Measurements from ENCODE around the gene CCDC71L. TPM values are rescaled to one million over a fixed set of nuclear protein-coding genes. Genes with fewer than 3 reads are reported as not detected.

CCDC71L gene
- total and polyA plus RNA-seq, 2 donors (not counting 1 experiment from before 2014, with no cell fraction given) = 20.3 to 39.1 TPM

GRCh38 chr7:106613279-106613678 lies 47.7 kb downstream of the CCDC71L start:
- H3K4me1 ChIP-seq (ENCODE audit: control insufficient read depth, extremely low read depth, insufficient read depth, low read length) = peaks cover 24% of the 10 kb centered on the region

GRCh38 chr7:106612432-106612831 lies 48.5 kb downstream of the CCDC71L start:
- Histone ChIP-seq H3K9ac (ENCODE audit: insufficient read depth, low read length) (no peak overlapping the region), H3K4me3 (replicated peaks in 1 of 4; ENCODE audit: control extremely low read depth in 1 of 4, insufficient read depth in 1 of 4, low read depth in 3 of 4, low read length in 4 of 4) (no peak overlapping the region), H3K79me2 (ENCODE audit: control insufficient read depth, insufficient read depth, low read length) (no peaks in the 10 kb centered on the region), H3K9me3 (ENCODE audit: control insufficient read depth, insufficient read depth, low read depth, low read length) (no peaks in the 10 kb centered on the region), H3K27ac (ENCODE audit: insufficient read depth, low read length) (no peak overlapping the region), H3K4me2 (ENCODE audit: extremely low read depth, insufficient read depth, low read length) (no peak overlapping the region), H4K20me1 (ENCODE audit: control insufficient read depth, extremely low read depth, insufficient read depth, low read length) (no peaks in the 10 kb centered on the region), H3K27me3 (ENCODE audit: control insufficient read depth, insufficient read depth, low read length) (no peaks in the 10 kb centered on the region), H3K4me1 (ENCODE audit: control insufficient read depth, extremely low read depth, insufficient read depth, low read length) (peaks cover 17% of the 10 kb centered on the region), H3K36me3 (ENCODE audit: control insufficient read depth, insufficient read depth, low read length) (no peaks in the 10 kb centered on the region), H2AFZ (ENCODE audit: low read length) (no peak overlapping the region)
- DNase-seq (ENCODE audit: low read depth in 2 of 2) = no peak
- TF ChIP-seq EZH2 (IDR thresholded peaks at IDR 0.05; ENCODE audit: low read length, missing control alignments) = no peak
- TF ChIP-seq, protein P1, sequence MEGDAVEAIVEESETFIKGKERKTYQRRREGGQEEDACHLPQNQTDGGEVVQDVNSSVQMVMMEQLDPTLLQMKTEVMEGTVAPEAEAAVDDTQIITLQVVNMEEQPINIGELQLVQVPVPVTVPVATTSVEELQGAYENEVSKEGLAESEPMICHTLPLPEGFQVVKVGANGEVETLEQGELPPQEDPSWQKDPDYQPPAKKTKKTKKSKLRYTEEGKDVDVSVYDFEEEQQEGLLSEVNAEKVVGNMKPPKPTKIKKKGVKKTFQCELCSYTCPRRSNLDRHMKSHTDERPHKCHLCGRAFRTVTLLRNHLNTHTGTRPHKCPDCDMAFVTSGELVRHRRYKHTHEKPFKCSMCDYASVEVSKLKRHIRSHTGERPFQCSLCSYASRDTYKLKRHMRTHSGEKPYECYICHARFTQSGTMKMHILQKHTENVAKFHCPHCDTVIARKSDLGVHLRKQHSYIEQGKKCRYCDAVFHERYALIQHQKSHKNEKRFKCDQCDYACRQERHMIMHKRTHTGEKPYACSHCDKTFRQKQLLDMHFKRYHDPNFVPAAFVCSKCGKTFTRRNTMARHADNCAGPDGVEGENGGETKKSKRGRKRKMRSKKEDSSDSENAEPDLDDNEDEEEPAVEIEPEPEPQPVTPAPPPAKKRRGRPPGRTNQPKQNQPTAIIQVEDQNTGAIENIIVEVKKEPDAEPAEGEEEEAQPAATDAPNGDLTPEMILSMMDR (conservative IDR thresholded peaks at IDR 0.05 in 1 of 2, IDR thresholded peaks at IDR 0.05 in 1 of 2; ENCODE audit: low read depth in 1 of 2, low read length in 2 of 2) = no peak

More at GRCh38 chr7:106613279-106613678, 47.7 kb downstream of the CCDC71L start:
- TF ChIP-seq EZH2 (IDR thresholded peaks at IDR 0.05; ENCODE audit: low read length, missing control alignments) = no peak
- TF ChIP-seq, protein P1 (conservative IDR thresholded peaks at IDR 0.05 in 1 of 2, IDR thresholded peaks at IDR 0.05 in 1 of 2; ENCODE audit: low read depth in 1 of 2, low read length in 2 of 2) = no peak
- H3K9me3 ChIP-seq (ENCODE audit: control insufficient read depth, insufficient read depth, low read depth, low read length) = no peaks in the 10 kb centered on the region
- no peak overlapping the region for H3K4me3 ChIP-seq (replicated peaks in 1 of 4; ENCODE audit: control extremely low read depth in 1 of 4, insufficient read depth in 1 of 4, low read depth in 3 of 4, low read length in 4 of 4)
- no peaks in the 10 kb centered on the region for H4K20me1 ChIP-seq (ENCODE audit: control insufficient read depth, extremely low read depth, insufficient read depth, low read length)
- no peaks in the 10 kb centered on the region for H3K36me3 ChIP-seq (ENCODE audit: control insufficient read depth, insufficient read depth, low read length)
- H3K4me2 ChIP-seq (ENCODE audit: extremely low read depth, insufficient read depth, low read length) = no peak overlapping the region
- H2AFZ ChIP-seq (ENCODE audit: low read length) = no peak overlapping the region
- no peaks in the 10 kb centered on the region for H3K79me2 ChIP-seq (ENCODE audit: control insufficient read depth, insufficient read depth, low read length)
- H3K9ac ChIP-seq (ENCODE audit: insufficient read depth, low read length) = no peak overlapping the region
- no peaks in the 10 kb centered on the region for H3K27me3 ChIP-seq (ENCODE audit: control insufficient read depth, insufficient read depth, low read length)
- no peak for DNase-seq (ENCODE audit: low read depth in 2 of 2)
- no peak overlapping the region for H3K27ac ChIP-seq (ENCODE audit: insufficient read depth, low read length)

- Histone ChIP-seq H3K4me2 (ENCODE audit: extremely low read depth, insufficient read depth, low read length) (no peak overlapping the region), H3K27ac (ENCODE audit: insufficient read depth, low read length) (no peak overlapping the region), H3K79me2 (ENCODE audit: control insufficient read depth, insufficient read depth, low read length) (no peaks in the 10 kb centered on the region), H3K9me3 (ENCODE audit: control insufficient read depth, insufficient read depth, low read depth, low read length) (no peaks in the 10 kb centered on the region), H3K4me1 (ENCODE audit: control insufficient read depth, extremely low read depth, insufficient read depth, low read length) (peaks cover 17% of the 10 kb centered on the region), H3K9ac (ENCODE audit: insufficient read depth, low read length) (no peak overlapping the region), H3K36me3 (ENCODE audit: control insufficient read depth, insufficient read depth, low read length) (no peaks in the 10 kb centered on the region), H3K4me3 (replicated peaks in 1 of 4; ENCODE audit: control extremely low read depth in 1 of 4, insufficient read depth in 1 of 4, low read depth in 3 of 4, low read length in 4 of 4) (no peak overlapping the region), H2AFZ (ENCODE audit: low read length) (no peak overlapping the region), H4K20me1 (ENCODE audit: control insufficient read depth, extremely low read depth, insufficient read depth, low read length) (no peaks in the 10 kb centered on the region), H3K27me3 (ENCODE audit: control insufficient read depth, insufficient read depth, low read length) (no peaks in the 10 kb centered on the region)
- no peak for DNase-seq (ENCODE audit: low read depth in 2 of 2)
- TF ChIP-seq EZH2 (IDR thresholded peaks at IDR 0.05; ENCODE audit: low read length, missing control alignments) = no peak
- TF ChIP-seq, protein P1 (conservative IDR thresholded peaks at IDR 0.05 in 1 of 2, IDR thresholded peaks at IDR 0.05 in 1 of 2; ENCODE audit: low read depth in 1 of 2, low read length in 2 of 2) = no peak
These were observed 49.0 kb downstream of the CCDC71L start for GRCh38 chr7:106611911-106612310.
